Activated CD4-positive, alpha-beta T cell treated with anti-CD3 and anti-CD28 coated beads, Interleukin-2, amount 50 U/mL, for 24 hours (primary cell): ENCODE results near the gene RNU2-1.
"Not testable (repeated sequence)": the region's sequence is repeated elsewhere in the genome, so short reads cannot be mapped to it uniquely, and the experiment has no call there.

ENCODE experiments used
- DNase-seq, 2 donors: peaks; one replicate each; pipeline ENCODE4 v3.0.0-alpha.2; 2020; ENCODE audit warnings: low read depth in 1 of 2, low spot score in 1 of 2

RNU2-1 gene

GRCh38 chr17:43216762-43217613, 16.8 kb downstream of the RNU2-1 start:
- DNase-seq = no peak

GRCh38 chr17:43216369-43216761, 17.4 kb downstream of the RNU2-1 start:
- no peak for DNase-seq

DNA sequence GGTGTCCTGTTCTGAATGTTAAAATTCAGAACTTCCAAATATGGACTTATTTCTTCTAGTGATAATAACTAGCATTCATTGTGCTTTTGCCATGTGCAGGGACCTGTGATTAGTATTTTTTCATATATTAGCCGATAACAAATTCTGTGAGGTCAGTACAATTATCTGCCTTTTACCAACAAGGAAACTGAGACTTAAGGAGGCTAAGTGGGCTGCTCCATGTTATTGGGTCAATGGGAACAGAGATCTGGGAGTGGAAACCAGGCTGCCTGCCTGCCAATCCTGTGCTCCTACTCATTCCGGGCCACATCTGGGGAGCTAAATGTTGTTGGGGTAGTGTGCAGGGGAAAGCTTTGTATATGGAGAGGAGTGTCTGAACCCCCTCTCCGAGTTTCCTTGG, 18.4 kb downstream of the RNU2-1 start:
- no peak for DNase-seq

DNA sequence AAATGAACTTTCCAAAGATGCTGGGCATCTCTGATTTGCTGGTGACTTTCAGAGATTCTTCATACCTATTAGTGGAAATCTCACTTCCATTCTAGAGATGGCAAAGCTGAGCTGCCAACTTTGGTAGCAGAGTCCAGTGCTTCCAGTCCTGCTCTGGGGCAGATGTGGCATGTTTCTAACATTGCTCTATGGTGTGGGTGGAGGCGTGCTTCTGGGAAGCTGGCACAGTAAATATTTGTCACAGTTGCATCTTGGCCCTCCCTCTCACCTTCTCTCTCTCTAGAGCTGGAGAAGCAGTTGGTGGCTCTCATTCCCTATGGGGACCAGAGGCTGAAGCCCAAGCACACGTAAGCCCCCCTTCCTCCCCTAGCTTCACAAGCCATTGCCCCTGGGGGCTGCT, 20.2 kb downstream of the RNU2-1 start:
- DNase-seq = no peak

- DNase-seq = no peak
These were observed 20.9 kb downstream of the RNU2-1 start for GRCh38 chr17:43212641-43213490.

DNA sequence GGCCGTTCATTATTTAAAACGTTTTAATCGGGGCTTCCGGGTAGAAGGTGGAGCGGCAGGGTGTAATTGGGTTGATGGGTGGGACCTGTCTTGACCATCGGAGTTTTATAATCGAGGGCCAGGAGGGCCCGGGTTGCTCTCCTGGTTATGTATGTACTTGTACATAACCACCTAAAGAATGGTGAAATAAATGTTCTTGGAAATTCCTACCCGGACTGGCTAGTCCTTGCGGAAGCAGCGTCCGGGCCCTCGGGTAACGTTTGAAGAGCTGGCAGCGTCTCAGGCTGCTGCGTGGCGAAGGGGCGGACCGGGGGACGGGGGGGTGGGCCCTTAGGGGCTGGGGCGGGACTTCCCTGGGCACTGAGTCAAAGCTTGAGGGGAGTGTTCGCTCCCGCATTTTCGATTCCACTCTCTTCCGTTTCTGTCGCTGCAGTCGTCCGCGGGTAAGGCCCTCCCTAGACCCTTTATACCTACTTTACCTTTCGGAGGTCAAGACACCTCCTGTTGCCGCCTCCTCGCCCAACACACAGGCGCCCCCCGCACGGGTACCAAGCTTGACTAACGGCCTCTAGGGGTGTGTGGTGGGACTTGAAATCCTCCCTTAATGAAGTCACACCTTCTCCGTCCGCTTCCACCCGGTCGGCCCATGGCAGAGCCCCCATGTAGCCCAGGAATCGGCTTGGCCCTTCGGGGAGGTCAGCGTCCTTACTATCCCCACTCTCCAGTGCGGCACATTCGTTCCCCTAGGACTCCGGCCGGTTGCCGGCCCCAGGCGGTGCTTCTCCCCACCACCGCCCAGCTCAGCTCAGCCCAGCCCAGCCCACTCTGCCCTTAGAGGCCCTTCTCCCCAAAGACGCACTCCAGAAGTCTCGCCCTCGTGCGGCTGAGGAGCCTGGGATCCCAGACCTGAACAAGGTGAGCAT, 22.0 kb downstream of the RNU2-1 start, which contains the start of gene TMEM106A:
Gene TMEM106A (plus strand): TSS at position 396 of the 923 bp plus-strand sequence. CDS start 1,167 bp downstream, outside the sequence.
- peak; percentile 58 to 67 for DNase-seq

GRCh38 chr17:43211123-43211479, 22.7 kb downstream of the RNU2-1 start:
- DNase-seq = no peak

DNA sequence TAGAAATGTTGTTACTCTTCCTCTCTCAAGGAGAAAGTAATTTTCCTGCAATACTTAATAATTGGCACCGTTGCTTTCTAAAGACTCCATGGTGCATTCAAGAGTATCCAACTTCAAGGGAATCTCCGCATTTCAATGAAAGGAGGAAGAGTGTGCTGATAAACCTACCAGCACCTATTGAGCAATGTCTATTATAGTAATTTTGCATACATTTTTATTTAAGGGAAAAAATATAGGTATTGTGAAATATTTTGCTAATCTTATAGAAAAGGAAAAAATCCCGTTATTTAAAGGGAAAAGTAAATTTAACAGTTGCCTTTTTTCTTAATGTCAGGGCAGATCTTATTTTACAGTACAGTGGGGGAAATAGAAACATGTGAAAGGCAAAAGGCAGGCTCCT, 23.2 kb downstream of the RNU2-1 start:
- no peak for DNase-seq

DNA sequence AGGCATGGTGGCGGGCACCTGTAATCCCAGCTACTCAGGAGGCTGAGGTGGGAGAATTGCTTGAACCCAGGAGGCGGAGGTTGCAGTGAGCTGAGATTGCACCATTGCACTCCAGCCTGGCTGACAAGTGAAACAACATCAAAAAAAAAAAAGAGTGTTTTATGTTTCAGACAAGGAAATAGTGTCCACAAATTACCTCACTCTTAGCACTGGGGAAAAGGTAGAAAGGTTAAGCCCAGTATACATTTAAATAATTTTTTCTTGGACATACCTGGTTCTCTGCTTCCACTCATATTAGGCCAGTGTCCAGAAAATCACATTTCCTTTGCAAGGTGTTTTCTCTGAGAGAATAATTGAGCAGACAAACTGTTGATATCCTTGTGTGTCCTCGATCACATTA, 30.8 kb downstream of the RNU2-1 start:
- DNase-seq = not testable (repeated sequence)

DNA sequence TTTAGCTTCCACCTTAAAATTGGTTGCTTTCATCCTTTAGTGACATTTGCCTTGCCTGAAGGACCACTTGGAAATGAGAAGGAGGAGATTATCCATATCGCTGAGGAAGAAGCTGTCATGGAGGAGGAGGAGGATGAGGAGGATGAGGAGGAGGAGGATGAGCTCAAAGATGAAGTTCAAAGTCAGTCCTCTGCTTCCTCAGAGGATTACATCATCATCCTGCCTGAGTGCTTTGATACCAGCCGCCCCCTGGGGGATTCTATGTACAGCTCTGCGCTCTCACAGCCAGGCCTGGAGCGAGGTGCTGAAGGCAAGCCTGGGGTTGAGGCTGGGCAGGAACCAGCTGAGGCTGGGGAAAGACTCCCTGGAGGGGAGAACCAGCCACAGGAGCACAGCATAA, 33.6 kb downstream of the RNU2-1 start:
- no peak for DNase-seq

DNA sequence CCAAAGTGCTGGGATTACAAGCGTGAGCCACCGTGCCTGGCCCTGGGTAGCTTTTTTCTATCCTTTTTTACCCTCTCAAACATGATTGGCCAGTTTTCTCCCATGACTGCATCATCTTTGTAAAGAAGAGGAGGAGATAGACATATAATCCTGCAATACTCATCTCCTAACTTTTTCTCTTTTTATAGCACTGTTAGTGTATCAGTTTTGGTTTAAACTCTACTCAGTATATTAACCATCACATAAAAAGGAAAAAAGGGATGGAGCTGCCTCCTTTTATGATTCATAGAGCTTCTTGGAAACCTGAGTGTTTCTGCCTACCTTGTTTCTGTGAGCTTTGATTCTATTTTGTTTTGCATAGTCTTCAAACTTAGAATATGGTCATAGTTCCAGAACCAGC, 34.1 kb downstream of the RNU2-1 start:
- DNase-seq = no peak

- no peak for DNase-seq
These were observed 40.5 kb downstream of the RNU2-1 start for GRCh38 chr17:43193251-43193650.

DNA sequence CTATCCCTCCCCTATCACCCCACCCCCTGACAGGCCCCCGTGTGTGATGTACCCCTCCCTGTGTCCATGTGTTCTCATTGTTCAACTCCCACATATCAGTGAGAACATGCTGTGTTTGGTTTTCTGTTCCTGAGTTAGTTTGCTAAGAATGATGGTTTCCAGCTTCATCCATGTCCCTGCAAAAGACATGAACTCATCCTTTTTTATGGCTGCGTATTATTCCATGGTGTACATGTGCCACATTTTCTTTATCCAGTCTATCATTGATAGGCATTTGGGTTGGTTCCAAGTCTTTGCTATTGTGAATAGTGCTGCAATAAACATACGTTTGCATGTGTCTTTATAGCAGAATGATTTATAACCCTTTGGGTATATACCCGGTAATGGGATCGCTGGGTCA, 47.1 kb downstream of the RNU2-1 start:
- DNase-seq = not testable (repeated sequence)

DNA sequence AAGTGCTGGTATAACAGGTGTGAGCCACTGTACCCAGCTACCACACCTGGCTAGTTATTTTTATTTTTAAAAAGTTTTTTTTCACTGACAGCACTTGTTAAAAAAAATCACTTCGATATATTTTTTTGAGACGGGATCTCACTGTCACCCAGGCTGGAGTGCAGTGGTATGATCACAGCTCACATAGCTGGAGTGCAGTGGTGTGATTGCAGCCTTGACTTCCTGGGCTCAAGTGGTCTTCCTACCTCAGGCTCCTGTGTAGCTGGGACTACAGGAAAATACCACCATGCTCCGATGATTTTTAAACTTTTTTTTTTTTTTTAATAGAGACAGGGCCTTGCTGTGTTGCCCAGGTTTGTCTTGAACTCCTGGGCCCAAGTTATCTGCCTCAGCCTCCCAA, 49.9 kb downstream of the RNU2-1 start:
- DNase-seq = no peak
